Smooth muscle cell (in vitro differentiated cells): ENCODE measurements around the gene BAD. TPM values are rescaled to one million over a fixed set of nuclear protein-coding genes. Genes with fewer than 3 reads are reported as not detected.
A peak's percentile ranks its signal among the peaks of the same experiment; 100 is the strongest.

Experiments used
- DNase-seq: peaks from one replicate; lab custom pipeline; 2025; ENCODE audit not compliant: unreplicated experiment; lab: John Stamatoyannopoulos, UW
- H2AFZ ChIP-seq: fragments of 200-600 bp; sonication (generic); 2 replicates; pipeline ENCODE4 v1.6.0; 2016; ENCODE audit warnings: antibody characterized with exemption, low read depth, mild to moderate bottlenecking
- H3F3A ChIP-seq: fragments of 200-600 bp; sonication (generic); 2 replicates; pipeline ENCODE4 v1.6.0; 2017; ENCODE audit warnings: antibody characterized with exemption, low read depth
- H3K27ac ChIP-seq: fragments of 200-600 bp; sonication (generic); 2 replicates; pipeline ENCODE4 v1.5.1; 2016; ENCODE audit warnings: low read depth, mild to moderate bottlenecking
- H3K27me3 ChIP-seq: fragments of 200-600 bp; sonication (generic); 2 replicates; pipeline ENCODE4 v1.6.1; 2016; ENCODE audit warnings: low read depth, mild to moderate bottlenecking
- H3K36me3 ChIP-seq: fragments of 200-600 bp; sonication (generic); 2 replicates; pipeline ENCODE4 v1.5.1; 2016; ENCODE audit warnings: low read depth
- H3K4me1 ChIP-seq: fragments of 200-600 bp; sonication (generic); 2 replicates; pipeline ENCODE4 v1.5.1; 2016; ENCODE audit warnings: low read depth
- H3K4me2 ChIP-seq: fragments of 200-600 bp; sonication (generic); 2 replicates; pipeline ENCODE4 v1.6.0; 2016; ENCODE audit warnings: mild to moderate bottlenecking
- H3K4me3 ChIP-seq: fragments of 200-600 bp; sonication (generic); 2 replicates; pipeline ENCODE4 v1.5.1; 2016; ENCODE audit warnings: mild to moderate bottlenecking
- H3K79me2 ChIP-seq: fragments of 200-600 bp; sonication (generic); 2 replicates; pipeline ENCODE4 v1.6.0; 2016; ENCODE audit warnings: low read depth, mild to moderate bottlenecking
- H3K9ac ChIP-seq: fragments of 200-600 bp; sonication (generic); 2 replicates; pipeline ENCODE4 v1.6.0; 2016; ENCODE audit warnings: low read depth
- H3K9me3 ChIP-seq: fragments of 200-600 bp; sonication (generic); replicated peaks from 2 replicates; pipeline ENCODE4 v1.5.1; 2016; ENCODE audit warnings: low read depth
- H4K20me1 ChIP-seq: fragments of 200-600 bp; sonication (generic); 2 replicates; pipeline ENCODE4 v1.6.0; 2016; ENCODE audit warnings: low read depth
- CTCF ChIP-seq: fragments of 200-600 bp; sonication (generic); IDR thresholded peaks from 2 replicates; pipeline ENCODE4 v1.5.1; 2017; ENCODE audit warnings: borderline replicate concordance, mild to moderate bottlenecking, antibody characterized with exemption; ENCODE audit not compliant: insufficient read depth, poor library complexity, severe bottlenecking
- WGBS: methylation state at CpG from one replicate; pipeline ENCODE4 v1.1.7; 2016; ENCODE audit warnings: low lambda C conversion rate; 5-methylcytosine and 5-hydroxymethylcytosine counted together
- polyA plus RNA-seq: library from polyadenylated mRNA; unstranded; fragments of >200 nt; fragmentation: Nextera tagmentation; extraction: Ambion mirVana; gene quantifications from 2 replicates; pipeline ENCODE4 v1.2.1, GENCODE V29; 2016
- total RNA-seq: library from RNA; depleted of rRNA; stranded (reverse); fragments of >200 nt; gene quantifications from 2 replicates; pipeline ENCODE4 v1.2.3, GENCODE V29; 2014

BAD gene
- total and polyA plus RNA-seq, 2 experiments from 2014 or later: 65.8 to 117 TPM

- H3K36me3 ChIP-seq: no peaks in the 10 kb centered on the region
- H3K27ac ChIP-seq: no peak overlapping the region
- no peaks in the 10 kb centered on the region for H3K4me1 ChIP-seq
- H3K4me2 ChIP-seq: no peak overlapping the region
- no peak overlapping the region for H2AFZ ChIP-seq
- no peak for DNase-seq
- no peaks in the 10 kb centered on the region for H4K20me1 ChIP-seq
- no peaks in the 10 kb centered on the region for H3K27me3 ChIP-seq
- WGBS: 95% methylated on average over 2 of the region's 2 CpGs
- H3K9ac ChIP-seq: no peak overlapping the region
- TF ChIP-seq CTCF: no peak
- H3F3A ChIP-seq: peaks cover 4% of the 10 kb centered on the region
- no peaks in the 10 kb centered on the region for H3K79me2 ChIP-seq
- H3K9me3 ChIP-seq: no peaks in the 10 kb centered on the region
- H3K4me3 ChIP-seq: no peak overlapping the region
Observed at GRCh38 chr11:64275841-64276240, 8.6 kb downstream of the BAD start.

- Histone ChIP-seq H3K36me3 (no peaks in the 10 kb centered on the region), H3K9ac (no peak overlapping the region), H3F3A (peaks cover 4% of the 10 kb centered on the region), H3K27ac (no peak overlapping the region), H4K20me1 (no peaks in the 10 kb centered on the region), H3K79me2 (no peaks in the 10 kb centered on the region), H3K4me2 (no peak overlapping the region), H3K27me3 (no peaks in the 10 kb centered on the region), H3K9me3 (no peaks in the 10 kb centered on the region), H3K4me1 (no peaks in the 10 kb centered on the region), H3K4me3 (no peak overlapping the region), H2AFZ (no peak overlapping the region)
- TF ChIP-seq CTCF: no peak
- WGBS: 88% methylated on average over 15 of the region's 15 CpGs
- DNase-seq: no peak
Observed at GRCh38 chr11:64275031-64275800, 9.2 kb downstream of the BAD start.

- H2AFZ ChIP-seq: peak overlapping the region; percentile 64
- peak overlapping the region; percentile 86 for H3K4me2 ChIP-seq
- 2% methylated on average over 44 of the region's 58 CpGs for WGBS
- DNase-seq: peak; percentile 92
- H3K27ac ChIP-seq: peak overlapping the region; percentile 91
- peaks cover 12% of the 10 kb centered on the region for H3F3A ChIP-seq
- peak overlapping the region; percentile 85 for H3K9ac ChIP-seq
- peaks cover 8% of the 10 kb centered on the region for H3K4me1 ChIP-seq
- no peak for TF ChIP-seq CTCF
- H3K79me2 ChIP-seq: no peaks in the 10 kb centered on the region
- no peaks in the 10 kb centered on the region for H4K20me1 ChIP-seq
- peak overlapping the region; percentile 62 for H3K4me3 ChIP-seq
- H3K27me3 ChIP-seq: no peaks in the 10 kb centered on the region
- H3K9me3 ChIP-seq: no peaks in the 10 kb centered on the region
- H3K36me3 ChIP-seq: no peaks in the 10 kb centered on the region
Observed at GRCh38 chr11:64269540-64270220, 14.8 kb downstream of the BAD start.
